ENCODE data around the gene KPNA4.
"Not testable (repeated sequence)": the region's sequence is repeated elsewhere in the genome, so short reads cannot be mapped to it uniquely, and the experiment has no call there.

The KPNA4 gene

GRCh38 chr3:160575589-160575988, 10.2 kb upstream of the KPNA4 start:
- DNase-seq, result no peak
- TF ChIP-seq EZH2 (IDR thresholded peaks at IDR 0.05; ENCODE audit: borderline replicate concordance, low read depth, low read length, severe bottlenecking) (no peak), CTCF (IDR thresholded peaks at IDR 0.05; ENCODE audit: borderline replicate concordance, extremely low read depth, low read length, poor library complexity, severe bottlenecking) (no peak)
- no peaks in the 10 kb centered on the region for H3K27me3 ChIP-seq (ENCODE audit: insufficient read depth, low read length, poor library complexity)
- no peak overlapping the region for H3K4me3 ChIP-seq (ENCODE audit: low read depth in 1 of 2, low read length in 2 of 2)
- no peak for ATAC-seq (ENCODE audit: insufficient read depth, low read depth)
- no peaks in the 10 kb centered on the region for H4K20me1 ChIP-seq (ENCODE audit: insufficient read depth, low read length)
- H3K36me3 ChIP-seq (ENCODE audit: insufficient read depth, low read length), result no peaks in the 10 kb centered on the region
- H2AFZ ChIP-seq (ENCODE audit: low read depth, low read length), result no peak overlapping the region
- no peak overlapping the region for H3K4me2 ChIP-seq (ENCODE audit: insufficient read depth, low read length)
- H3K27ac ChIP-seq (ENCODE audit: low read length), result no peak overlapping the region
- no peaks in the 10 kb centered on the region for H3K9me3 ChIP-seq (ENCODE audit: insufficient read depth, low read length, severe bottlenecking)
- H3K79me2 ChIP-seq (ENCODE audit: insufficient read depth, low read length), result no peaks in the 10 kb centered on the region
- H3K9ac ChIP-seq (ENCODE audit: low read depth, low read length), result no peak overlapping the region
- no peaks in the 10 kb centered on the region for H3K4me1 ChIP-seq (ENCODE audit: insufficient read depth, low read length)

GRCh38 chr3:160574636-160575035, 9.3 kb upstream of the KPNA4 start:
- no peaks in the 10 kb centered on the region for H3K9me3 ChIP-seq (ENCODE audit: insufficient read depth, low read length, severe bottlenecking)
- no peak overlapping the region for H3K4me2 ChIP-seq (ENCODE audit: insufficient read depth, low read length)
- H3K27me3 ChIP-seq (ENCODE audit: insufficient read depth, low read length, poor library complexity), result no peaks in the 10 kb centered on the region
- DNase-seq (no peak), ATAC-seq (ENCODE audit: insufficient read depth, low read depth) (no peak)
- no peak overlapping the region for H3K27ac ChIP-seq (ENCODE audit: low read length)
- no peaks in the 10 kb centered on the region for H3K36me3 ChIP-seq (ENCODE audit: insufficient read depth, low read length)
- H3K4me1 ChIP-seq (ENCODE audit: insufficient read depth, low read length), result no peaks in the 10 kb centered on the region
- no peak overlapping the region for H2AFZ ChIP-seq (ENCODE audit: low read depth, low read length)
- H3K79me2 ChIP-seq (ENCODE audit: insufficient read depth, low read length), result no peaks in the 10 kb centered on the region
- no peaks in the 10 kb centered on the region for H4K20me1 ChIP-seq (ENCODE audit: insufficient read depth, low read length)
- no peak for TF ChIP-seq EZH2 (IDR thresholded peaks at IDR 0.05; ENCODE audit: borderline replicate concordance, low read depth, low read length, severe bottlenecking)
- TF ChIP-seq CTCF (IDR thresholded peaks at IDR 0.05; ENCODE audit: borderline replicate concordance, extremely low read depth, low read length, poor library complexity, severe bottlenecking), result no peak
- H3K4me3 ChIP-seq (ENCODE audit: low read depth in 1 of 2, low read length in 2 of 2), result no peak overlapping the region
- H3K9ac ChIP-seq (ENCODE audit: low read depth, low read length), result no peak overlapping the region

- H3K36me3 ChIP-seq (ENCODE audit: insufficient read depth, low read length); DNase-seq; H3K4me2 ChIP-seq (ENCODE audit: insufficient read depth, low read length); H3K4me3 ChIP-seq (ENCODE audit: low read depth in 1 of 2, low read length in 2 of 2); H3K79me2 ChIP-seq (ENCODE audit: insufficient read depth, low read length); ATAC-seq (ENCODE audit: insufficient read depth, low read depth); H3K9me3 ChIP-seq (ENCODE audit: insufficient read depth, low read length, severe bottlenecking); H2AFZ ChIP-seq (ENCODE audit: low read depth, low read length); H3K27ac ChIP-seq (ENCODE audit: low read length); H4K20me1 ChIP-seq (ENCODE audit: insufficient read depth, low read length); H3K4me1 ChIP-seq (ENCODE audit: insufficient read depth, low read length); H3K27me3 ChIP-seq (ENCODE audit: insufficient read depth, low read length, poor library complexity); H3K9ac ChIP-seq (ENCODE audit: low read depth, low read length): not testable (repeated sequence)
These were observed 8.7 kb upstream of the KPNA4 start for GRCh38 chr3:160573955-160574525.

- Histone ChIP-seq H2AFZ (ENCODE audit: low read depth, low read length) (no peak overlapping the region), H3K9me3 (ENCODE audit: insufficient read depth, low read length, severe bottlenecking) (no peaks in the 10 kb centered on the region), H3K27ac (ENCODE audit: low read length) (no peak overlapping the region), H3K4me1 (ENCODE audit: insufficient read depth, low read length) (peaks cover 35% of the 10 kb centered on the region), H3K79me2 (ENCODE audit: insufficient read depth, low read length) (peaks cover 12% of the 10 kb centered on the region), H4K20me1 (ENCODE audit: insufficient read depth, low read length) (no peaks in the 10 kb centered on the region), H3K27me3 (ENCODE audit: insufficient read depth, low read length, poor library complexity) (no peaks in the 10 kb centered on the region), H3K9ac (ENCODE audit: low read depth, low read length) (no peak overlapping the region), H3K4me3 (ENCODE audit: low read depth in 1 of 2, low read length in 2 of 2) (no peak overlapping the region), H3K4me2 (ENCODE audit: insufficient read depth, low read length) (no peak overlapping the region), H3K36me3 (ENCODE audit: insufficient read depth, low read length) (no peaks in the 10 kb centered on the region)
- DNase-seq (no peak), ATAC-seq (ENCODE audit: insufficient read depth, low read depth) (no peak)
- TF ChIP-seq CTCF (IDR thresholded peaks at IDR 0.05; ENCODE audit: borderline replicate concordance, extremely low read depth, low read length, poor library complexity, severe bottlenecking) (no peak), EZH2 (IDR thresholded peaks at IDR 0.05; ENCODE audit: borderline replicate concordance, low read depth, low read length, severe bottlenecking) (no peak)
These were observed 4.7 kb upstream of the KPNA4 start for GRCh38 chr3:160569894-160570652.
